IMR-90 (cell line): ENCODE data around the gene FOXK1. TPM values are rescaled to one million over a fixed set of nuclear protein-coding genes. Genes with fewer than 3 reads are reported as not detected.

Experiments used
- ATAC-seq: fragments of 200-7000 bp; cut with Tn5 transposase; 2 replicates; pipeline ENCODE4 v1.9.1; 2020; ENCODE audit warnings: low read depth, mild to moderate bottlenecking, moderate library complexity
- BruUV-seq: library from RNA; stranded (reverse); fragments of 400-500 nt; replicated peaks from 2 replicates; lab custom pipeline; 2021; lab: Mats Ljungman, UMichigan
- CTCF ChIA-PET: fragments of 300-600 bp; formaldehyde crosslinking; extraction: SDS; loops from one replicate; lab custom pipeline; 2021; ENCODE audit warnings: antibody characterized with exemption; lab: Yijun Ruan, JAX
- POLR2A ChIA-PET: fragments of 300-600 bp; sonication (Branson Sonifier 250); formaldehyde crosslinking; loops from one replicate; lab custom pipeline; 2022; ENCODE audit warnings: antibody characterized with exemption; ENCODE audit not compliant: unreplicated experiment; lab: Charles Lee
- DNase-seq: peaks from one replicate; pipeline ENCODE4 v3.0.0; 2013
- H2AFZ ChIP-seq: replicated peaks from 2 replicates; pipeline ENCODE3; 2013; ENCODE audit warnings: low read length, mild to moderate bottlenecking; ENCODE audit not compliant: poor library complexity
- H2AK5ac ChIP-seq: 2 replicates; pipeline ENCODE4 v1.6.1; 2013; ENCODE audit warnings: low read depth, low read length, inconsistent platforms
- H2AK9ac ChIP-seq: replicated peaks from 2 replicates; pipeline ENCODE3; 2013; ENCODE audit warnings: mild to moderate bottlenecking, low read depth, low read length, moderate library complexity; ENCODE audit not compliant: poor library complexity
- H2BK120ac ChIP-seq: 2 replicates; pipeline ENCODE4 v1.6.1; 2013; ENCODE audit warnings: low read depth, low read length, inconsistent platforms
- H2BK15ac ChIP-seq: 3 replicates; pipeline ENCODE4 v1.6.1; 2013; ENCODE audit warnings: low read depth, low read length, inconsistent platforms
- H2BK20ac ChIP-seq: 2 replicates; pipeline ENCODE4 v1.6.1; 2013; ENCODE audit warnings: low read depth, mild to moderate bottlenecking, inconsistent platforms, low read length, moderate library complexity
- H2BK5ac ChIP-seq: 2 replicates; pipeline ENCODE4 v1.6.1; 2013; ENCODE audit warnings: mild to moderate bottlenecking, low read depth, low read length, inconsistent platforms; ENCODE audit not compliant: poor library complexity, severe bottlenecking
- H3K14ac ChIP-seq: replicated peaks from 2 replicates; pipeline ENCODE4 v1.6.1; 2013; ENCODE audit warnings: low read depth, low read length, inconsistent platforms
- H3K18ac ChIP-seq: 2 replicates; pipeline ENCODE4 v1.6.1; 2013; ENCODE audit warnings: low read depth, low read length, control low read depth
- H3K23ac ChIP-seq: 2 replicates; pipeline ENCODE4 v1.6.1; 2013; ENCODE audit warnings: low read depth, low read length, inconsistent platforms
- H3K27ac ChIP-seq: 2 replicates; pipeline ENCODE4 v1.5.1; 2013; ENCODE audit warnings: mild to moderate bottlenecking, control low read depth, low read length; ENCODE audit not compliant: insufficient read depth
- H3K27me3 ChIP-seq: 2 replicates; pipeline ENCODE4 v1.6.1; 2013; ENCODE audit warnings: low read length; ENCODE audit not compliant: control insufficient read depth, insufficient read depth
- H3K36me3 ChIP-seq: 2 replicates; pipeline ENCODE4 v1.6.1; 2013; ENCODE audit warnings: low read length, mixed read lengths; ENCODE audit not compliant: control insufficient read depth, insufficient read depth
- H3K4ac ChIP-seq: 2 replicates; pipeline ENCODE4 v1.6.1; 2013; ENCODE audit warnings: low read depth, low read length, inconsistent platforms
- H3K4me1 ChIP-seq: 2 replicates; pipeline ENCODE4 v1.6.1; 2013; ENCODE audit warnings: low read length, mixed read lengths; ENCODE audit not compliant: control insufficient read depth, insufficient read depth
- H3K4me2 ChIP-seq: 2 replicates; pipeline ENCODE4 v1.6.1; 2013; ENCODE audit warnings: low read depth, mild to moderate bottlenecking, control low read depth, low read length, moderate library complexity
- H3K4me3 ChIP-seq: 2 replicates; pipeline ENCODE4 v1.5.1; 2013; ENCODE audit warnings: low read depth, mild to moderate bottlenecking, control low read depth, low read length, moderate library complexity; ENCODE audit not compliant: insufficient read depth
- H3K56ac ChIP-seq: 2 replicates; pipeline ENCODE4 v1.6.1; 2013; ENCODE audit warnings: low read length, inconsistent platforms; ENCODE audit not compliant: insufficient read depth; ENCODE audit errors: extremely low read depth
- H3K79me1 ChIP-seq, 2 experiments: 2 replicates each; pipeline ENCODE4 v1.6.1; 2013; ENCODE audit warnings: low read length in 2 of 2, inconsistent platforms in 1 of 2, low read depth in 1 of 2
- H3K9ac ChIP-seq: 2 replicates; pipeline ENCODE4 v1.6.1; 2013; ENCODE audit warnings: low read depth, low read length, control low read depth
- H3K9me1 ChIP-seq: 2 replicates; pipeline ENCODE4 v1.6.1; 2013; ENCODE audit warnings: low read length, inconsistent platforms; ENCODE audit not compliant: insufficient read depth
- H3K9me3 ChIP-seq: 2 replicates; pipeline ENCODE4 v1.6.1; 2013; ENCODE audit warnings: low read length; ENCODE audit not compliant: control insufficient read depth, insufficient read depth
- H4K20me1 ChIP-seq: 2 replicates; pipeline ENCODE4 v1.6.1; 2013; ENCODE audit warnings: low read length, inconsistent platforms; ENCODE audit not compliant: insufficient read depth
- H4K5ac ChIP-seq: 2 replicates; pipeline ENCODE4 v1.6.1; 2013; ENCODE audit warnings: mild to moderate bottlenecking, low read depth, low read length, control low read depth
- H4K8ac ChIP-seq, 2 experiments: 2 replicates each; pipeline ENCODE4 v1.6.1; 2013; ENCODE audit warnings: low read depth in 2 of 2, low read length in 2 of 2, control low read depth in 1 of 2, inconsistent platforms in 1 of 2
- H4K91ac ChIP-seq: 2 replicates; pipeline ENCODE4 v1.6.1; 2013; ENCODE audit warnings: low read depth, low read length, inconsistent platforms; ENCODE audit not compliant: insufficient read depth
- CHD1 ChIP-seq: IDR thresholded peaks from 2 replicates; pipeline ENCODE4 v1.6.1; 2012; ENCODE audit warnings: low read depth, low read length, improper control_type of control experiment
- CTCF ChIP-seq: conservative IDR thresholded peaks from 2 replicates; pipeline ENCODE4 v1.5.1; 2012; ENCODE audit warnings: mild to moderate bottlenecking, low read depth, low read length, improper control_type of control experiment
- MAFK ChIP-seq: IDR thresholded peaks from 2 replicates; pipeline ENCODE4 v1.6.1; 2012; ENCODE audit warnings: low read depth, low read length, improper control_type of control experiment
- MAZ ChIP-seq: IDR thresholded peaks from 2 replicates; pipeline ENCODE4 v1.6.1; 2012; ENCODE audit warnings: low read depth, mild to moderate bottlenecking, low read length, improper control_type of control experiment, moderate library complexity, borderline replicate concordance
- MXI1 ChIP-seq: IDR thresholded peaks from 2 replicates; pipeline ENCODE4 v1.6.1; 2012; ENCODE audit warnings: low read depth, mild to moderate bottlenecking, low read length, moderate library complexity, borderline replicate concordance
- NFE2L2 ChIP-seq: fragments of 150-350 bp; IDR thresholded peaks from 2 replicates; pipeline ENCODE4 v1.6.1; 2016; ENCODE audit warnings: low read depth, mild to moderate bottlenecking, low read length
- POLR2A ChIP-seq: IDR thresholded peaks from 2 replicates; pipeline ENCODE4 v1.6.1; 2012; ENCODE audit warnings: mild to moderate bottlenecking, low read depth, low read length
- RAD21 ChIP-seq: IDR thresholded peaks from 2 replicates; pipeline ENCODE4 v1.6.1; 2012; ENCODE audit warnings: low read length, improper control_type of control experiment
- RCOR1 ChIP-seq: IDR thresholded peaks from 2 replicates; pipeline ENCODE4 v1.6.1; 2012; ENCODE audit warnings: mild to moderate bottlenecking, low read length, improper control_type of control experiment; ENCODE audit not compliant: insufficient replicate concordance
- RFX5 ChIP-seq: IDR thresholded peaks from 2 replicates; pipeline ENCODE4 v1.8.0; 2012; ENCODE audit warnings: low read depth, mild to moderate bottlenecking, low read length, moderate library complexity
- SMC3 ChIP-seq: fragments of 150-350 bp; IDR thresholded peaks from 2 replicates; pipeline ENCODE4 v1.6.1; 2016; ENCODE audit warnings: low read depth, mild to moderate bottlenecking, antibody characterized with exemption, low read length, moderate library complexity
- WGBS, 2 experiments: methylation state at CpG; one replicate each; pipeline versions ENCODE4 v1.1.5 to v1.1.7; 2013; ENCODE audit warnings: missing lambda C conversion rate in 2 of 2; ENCODE audit not compliant: insufficient read length in 1 of 2; ENCODE audit errors: extremely low coverage in 2 of 2; 5-methylcytosine and 5-hydroxymethylcytosine counted together
- dilution Hi-C: fragments of 300-500 bp; cut with HindIII; formaldehyde crosslinking; loops from one replicate; pipeline ENCODE4 v1.14.3; 2018; ENCODE audit warnings: low sequenced_read_pairs; ENCODE audit not compliant: unreplicated experiment
- in situ Hi-C: fragments of 300-500 bp; cut with MboI; formaldehyde crosslinking; loops from 3 replicates; pipeline ENCODE4 v1.14.3; 2019; ENCODE audit warnings: low sequenced_read_pairs, inconsistent platforms, mixed read lengths
- intact Hi-C: fragments of 100-400 bp; cut with micrococcal nuclease; formaldehyde crosslinking; loops from 2 replicates; pipeline ENCODE4 v1.10.0; 2022
- polyA plus RNA-seq, 3 experiments: library from polyadenylated mRNA; depleted of rRNA; stranded (reverse); fragments of >200 nt; gene quantifications; 2 replicates each; pipeline ENCODE4 v1.2.3, GENCODE V29; 2012; ENCODE audit warnings: low replicate concordance in 1 of 3
- total RNA-seq: library from RNA; depleted of rRNA; stranded (reverse); fragments of >200 nt; gene quantifications from 2 replicates; pipeline ENCODE4 v1.2.3, GENCODE V29; 2012
- TF ChIP-seq, protein P1 (sequence below): fragments of 150-350 bp; IDR thresholded peaks from 2 replicates; pipeline ENCODE4 v1.6.1; 2016; ENCODE audit warnings: low read depth, mild to moderate bottlenecking, low read length, moderate library complexity, borderline replicate concordance
- TF ChIP-seq, protein P2 (sequence below): fragments of 150-350 bp; IDR thresholded peaks from 2 replicates; pipeline ENCODE4 v1.6.1; 2017; ENCODE audit warnings: mild to moderate bottlenecking, antibody characterized with exemption, low read length, low read depth

Gene FOXK1
- total and polyA plus RNA-seq, 2 of the 4 experiments (the other 2 are of a cell fraction), result 4.3 to 8.8 TPM

GRCh38 chr7:4667776-4668509, 14.2 kb upstream of the FOXK1 start:
- peak overlapping the region; percentile 90 for H3K27ac ChIP-seq
- POLR2A ChIA-PET, result interaction anchor here (0.6 kb wide), 1 partner anchor 81 kb away, joined by 3 read pairs; no protein-coding TSS in a partner anchor
- H3K9me3 ChIP-seq, result 0 out of 2 replicates have a peak, but pooled peaks cover 3% of the 10 kb centered on the region
- H3K9me1 ChIP-seq, result 0 out of 2 replicates have a peak, but pooled peaks cover 3% of the 10 kb centered on the region
- CTCF ChIA-PET, result interaction anchor here (0.6 kb wide), 3 partner anchors 17 to 93 kb away, joined by 3 to 4 read pairs (median 3); no protein-coding TSS in a partner anchor
- peak overlapping the region; percentile 64; the same call in 1 of the 2 replicates for H3K56ac ChIP-seq
- in situ Hi-C loops, result no loop called here
- H4K8ac ChIP-seq, result peak overlapping the region; percentile 28 to 89; a peak in 3 of 4 replicates
- peak overlapping the region; percentile 93 for H2BK120ac ChIP-seq
- H3K27me3 ChIP-seq, result no peaks in the 10 kb centered on the region
- no TSS peak for BruUV-seq
- peak overlapping the region; percentile 82 for H4K91ac ChIP-seq
- H3K4me2 ChIP-seq, result peak overlapping the region; percentile 43
- peak overlapping the region; percentile 93 for H2AK9ac ChIP-seq
- H3K4me3 ChIP-seq, result no peak overlapping the region
- peaks cover 4% of the 10 kb centered on the region in 2 experiments; a peak in 1 of 4 replicates for H3K79me1 ChIP-seq
- H3K9ac ChIP-seq, result peak overlapping the region; percentile 55
- H2AFZ ChIP-seq, result peak overlapping the region; percentile 84
- WGBS, 2 experiments, result 23% methylated on average over 5 of the region's 19 CpGs; no CpG with 5 or more reads in 1 of the 2 experiments
- dilution Hi-C loops, result no loop called here
- H4K20me1 ChIP-seq, result no peaks in the 10 kb centered on the region
- peak overlapping the region; percentile 39; the same call in 1 of the 2 replicates for H2AK5ac ChIP-seq
- peak overlapping the region; percentile 17; the same call in 1 of the 2 replicates for H4K5ac ChIP-seq
- peak overlapping the region; percentile 61; the same call in 1 of the 2 replicates for H3K23ac ChIP-seq
- H2BK20ac ChIP-seq, result peak overlapping the region; percentile 45
- peak overlapping the region; percentile 60 for H3K18ac ChIP-seq
- DNase-seq, result peak; percentile 90
- H2BK5ac ChIP-seq, result peak overlapping the region; percentile 87
- peak overlapping the region; percentile 93 for H3K4ac ChIP-seq
- intact Hi-C loops, result loop anchor here (1.0 kb wide), 2 partner anchors 26 to 77 kb away; no protein-coding TSS in a partner anchor
- H3K36me3 ChIP-seq, result no peaks in the 10 kb centered on the region
- peaks cover 7% of the 10 kb centered on the region for H3K4me1 ChIP-seq
- H2BK15ac ChIP-seq, result peak overlapping the region; percentile 31; the same call in 1 of the 3 replicates
- H3K14ac ChIP-seq, result peak overlapping the region; percentile 67
- peak; percentile 71 for ATAC-seq
- TF ChIP-seq MAFK (peak; percentile 96), CHD1 (no peak), CTCF (no peak), SMC3 (no peak), POLR2A (no peak), NFE2L2 (no peak), RCOR1 (no peak), RFX5 (no peak), MAZ (no peak), RAD21 (no peak), MXI1 (no peak)
- TF ChIP-seq, protein P1, sequence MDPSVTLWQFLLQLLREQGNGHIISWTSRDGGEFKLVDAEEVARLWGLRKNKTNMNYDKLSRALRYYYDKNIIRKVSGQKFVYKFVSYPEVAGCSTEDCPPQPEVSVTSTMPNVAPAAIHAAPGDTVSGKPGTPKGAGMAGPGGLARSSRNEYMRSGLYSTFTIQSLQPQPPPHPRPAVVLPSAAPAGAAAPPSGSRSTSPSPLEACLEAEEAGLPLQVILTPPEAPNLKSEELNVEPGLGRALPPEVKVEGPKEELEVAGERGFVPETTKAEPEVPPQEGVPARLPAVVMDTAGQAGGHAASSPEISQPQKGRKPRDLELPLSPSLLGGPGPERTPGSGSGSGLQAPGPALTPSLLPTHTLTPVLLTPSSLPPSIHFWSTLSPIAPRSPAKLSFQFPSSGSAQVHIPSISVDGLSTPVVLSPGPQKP, result no peak
- TF ChIP-seq, protein P2, sequence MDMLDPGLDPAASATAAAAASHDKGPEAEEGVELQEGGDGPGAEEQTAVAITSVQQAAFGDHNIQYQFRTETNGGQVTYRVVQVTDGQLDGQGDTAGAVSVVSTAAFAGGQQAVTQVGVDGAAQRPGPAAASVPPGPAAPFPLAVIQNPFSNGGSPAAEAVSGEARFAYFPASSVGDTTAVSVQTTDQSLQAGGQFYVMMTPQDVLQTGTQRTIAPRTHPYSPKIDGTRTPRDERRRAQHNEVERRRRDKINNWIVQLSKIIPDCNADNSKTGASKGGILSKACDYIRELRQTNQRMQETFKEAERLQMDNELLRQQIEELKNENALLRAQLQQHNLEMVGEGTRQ, result peak; percentile 36; the same call in 1 of the 2 replicates
